Uterus (tissue), 4 donors: Measurements from ENCODE around the gene CD8B2. TPM values are rescaled to one million over a fixed set of nuclear protein-coding genes. Genes with fewer than 3 reads are reported as not detected.

Experiments
- DNase-seq, 2 donors: peaks; one replicate each; pipeline ENCODE4 v3.0.0-alpha.2; 2019 to 2020
- H3K27ac ChIP-seq, 2 donors: fragments of 200-600 bp; sonication (generic); 1 replicate in 1 of 2; 2 replicates in 1 of 2; pipeline ENCODE4 v1.5.1; 2016 to 2018
- H3K27me3 ChIP-seq, 2 donors: fragments of 200-600 bp; sonication (generic); one replicate each; pipeline ENCODE4 v1.5.1; 2018 to 2019; ENCODE audit warnings: control low read depth in 1 of 2
- H3K36me3 ChIP-seq, 2 donors: fragments of 200-600 bp; sonication (generic); one replicate each; pipeline ENCODE4 v1.5.1; 2019; ENCODE audit warnings: control low read depth in 1 of 2
- H3K4me1 ChIP-seq, 2 donors: fragments of 200-600 bp; sonication (generic); one replicate each; pipeline ENCODE4 v1.5.1; 2018 to 2019; ENCODE audit warnings: control low read depth in 1 of 2
- H3K4me3 ChIP-seq, 2 donors: fragments of 200-600 bp; sonication (generic); 1 replicate in 1 of 2; 2 replicates in 1 of 2; pipeline ENCODE4 v1.5.1; 2018 to 2019; ENCODE audit warnings: mild to moderate bottlenecking in 1 of 2
- H3K9me3 ChIP-seq, 2 donors: fragments of 200-600 bp; sonication (generic); one replicate each; pipeline ENCODE4 v1.5.1; 2019; ENCODE audit warnings: control low read depth in 1 of 2
- POLR2A ChIP-seq, 2 donors: fragments of 450-650 bp; IDR thresholded peaks; one replicate each; pipeline ENCODE4 v1.6.1; 2016; ENCODE audit warnings: antibody characterized with exemption in 2 of 2, mild to moderate bottlenecking in 1 of 2, moderate library complexity in 1 of 2
- intact Hi-C: fragments of 100-400 bp; cut with DNase I; formaldehyde crosslinking; loops from one replicate; pipeline ENCODE4 v1.15.1; 2023; ENCODE audit warnings: low total_unique reads
- total RNA-seq, 4 donors: library from RNA; depleted of rRNA in 3 of 4; stranded (reverse); fragments of >200 nt in 3 of 4; gene quantifications; one replicate each; pipeline versions ENCODE4 v1.1.0 to v1.2.4, GENCODE V29; 2014 to 2023
- TF ChIP-seq, protein P1 (sequence below), 4 experiments: fragments of 200-600 bp in 2 of 4; fragments of 450-650 bp in 2 of 4; sonication (generic) in 2 of 4; IDR thresholded peaks; one replicate each; pipeline ENCODE4 v1.5.1; 2016 to 2019; ENCODE audit warnings: antibody characterized with exemption in 4 of 4, mild to moderate bottlenecking in 2 of 4, moderate library complexity in 1 of 4
- donor health status: DM: yes; HTN: yes; CAD: no.

CD8B2 gene
- total RNA-seq, 4 donors from 2014 or later = 0.07 TPM; not detected in 3

DNA sequence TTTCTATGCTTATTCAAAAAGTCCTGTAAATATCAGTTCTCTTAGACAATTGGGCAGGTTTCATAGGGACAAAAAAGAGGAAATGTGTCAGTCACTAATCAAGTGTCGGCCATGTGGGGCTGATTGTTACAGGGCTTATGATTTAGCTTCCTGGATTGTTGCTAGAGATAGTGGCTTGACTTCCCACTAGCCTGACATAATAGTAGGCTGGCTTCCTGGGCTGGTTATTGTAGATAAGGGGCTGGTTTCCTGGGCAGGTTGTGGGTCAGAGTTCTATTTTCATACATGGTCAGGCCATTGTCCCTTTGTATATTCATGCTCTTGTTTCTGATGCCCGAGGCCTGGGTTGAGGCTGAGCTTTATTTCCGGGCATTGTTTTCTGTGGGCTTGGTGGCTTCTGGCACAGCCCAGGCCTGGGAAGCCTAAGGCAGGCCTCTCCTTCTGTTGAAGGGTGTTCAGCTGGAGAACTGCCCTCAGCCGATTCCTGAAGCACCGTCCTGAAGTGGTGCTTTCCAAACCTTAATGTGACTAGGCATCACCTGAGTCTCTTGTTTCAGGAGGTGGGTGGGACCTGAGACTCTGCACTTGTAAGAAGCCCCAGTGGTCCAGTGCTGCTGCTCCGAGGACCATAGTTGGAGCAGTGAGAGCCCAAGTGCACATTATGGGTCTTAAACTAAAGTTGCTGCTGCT, 37.0 kb downstream of the CD8B2 start:
- Histone ChIP-seq H3K4me3 (no peak overlapping the region), H3K27me3 (no peaks in the 10 kb centered on the region), H3K9me3 (no peaks in the 10 kb centered on the region), H3K36me3 (no peaks in the 10 kb centered on the region), H3K27ac (no peak overlapping the region), H3K4me1 (no peaks in the 10 kb centered on the region)
- TF ChIP-seq, protein P1, sequence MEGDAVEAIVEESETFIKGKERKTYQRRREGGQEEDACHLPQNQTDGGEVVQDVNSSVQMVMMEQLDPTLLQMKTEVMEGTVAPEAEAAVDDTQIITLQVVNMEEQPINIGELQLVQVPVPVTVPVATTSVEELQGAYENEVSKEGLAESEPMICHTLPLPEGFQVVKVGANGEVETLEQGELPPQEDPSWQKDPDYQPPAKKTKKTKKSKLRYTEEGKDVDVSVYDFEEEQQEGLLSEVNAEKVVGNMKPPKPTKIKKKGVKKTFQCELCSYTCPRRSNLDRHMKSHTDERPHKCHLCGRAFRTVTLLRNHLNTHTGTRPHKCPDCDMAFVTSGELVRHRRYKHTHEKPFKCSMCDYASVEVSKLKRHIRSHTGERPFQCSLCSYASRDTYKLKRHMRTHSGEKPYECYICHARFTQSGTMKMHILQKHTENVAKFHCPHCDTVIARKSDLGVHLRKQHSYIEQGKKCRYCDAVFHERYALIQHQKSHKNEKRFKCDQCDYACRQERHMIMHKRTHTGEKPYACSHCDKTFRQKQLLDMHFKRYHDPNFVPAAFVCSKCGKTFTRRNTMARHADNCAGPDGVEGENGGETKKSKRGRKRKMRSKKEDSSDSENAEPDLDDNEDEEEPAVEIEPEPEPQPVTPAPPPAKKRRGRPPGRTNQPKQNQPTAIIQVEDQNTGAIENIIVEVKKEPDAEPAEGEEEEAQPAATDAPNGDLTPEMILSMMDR (IDR thresholded peaks at IDR 0.05) = no peak
- TF ChIP-seq POLR2A (IDR thresholded peaks at IDR 0.05) = no peak
- no peak for DNase-seq
- intact Hi-C loops = no loop called here

DNA sequence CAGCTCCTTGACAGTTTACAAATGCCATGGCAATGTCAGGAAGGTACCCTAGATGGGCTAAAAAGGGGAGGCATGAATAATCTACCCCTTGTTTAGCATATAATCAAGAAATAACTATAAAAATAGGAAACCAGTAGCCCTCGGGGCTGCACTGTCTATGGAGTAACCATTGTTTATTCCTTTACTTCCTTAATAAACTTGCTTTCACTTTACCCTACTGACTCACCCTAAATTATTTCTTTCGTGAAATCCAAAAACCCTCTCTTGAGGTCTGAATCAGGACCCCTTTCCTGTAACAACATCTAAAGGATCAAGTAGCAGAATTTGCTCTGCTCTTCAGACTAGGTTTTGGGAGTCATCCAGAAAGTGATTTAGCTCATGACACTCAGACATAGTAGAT, 43.7 kb downstream of the CD8B2 start:
- Histone ChIP-seq H3K27me3 (no peaks in the 10 kb centered on the region), H3K9me3 (no peaks in the 10 kb centered on the region), H3K36me3 (no peaks in the 10 kb centered on the region), H3K4me3 (no peak overlapping the region), H3K27ac (no peak overlapping the region), H3K4me1 (no peaks in the 10 kb centered on the region)
- TF ChIP-seq, protein P1 (IDR thresholded peaks at IDR 0.05) = no peak
- no peak for TF ChIP-seq POLR2A (IDR thresholded peaks at IDR 0.05)
- intact Hi-C loops = no loop called here
- no peak for DNase-seq

DNA sequence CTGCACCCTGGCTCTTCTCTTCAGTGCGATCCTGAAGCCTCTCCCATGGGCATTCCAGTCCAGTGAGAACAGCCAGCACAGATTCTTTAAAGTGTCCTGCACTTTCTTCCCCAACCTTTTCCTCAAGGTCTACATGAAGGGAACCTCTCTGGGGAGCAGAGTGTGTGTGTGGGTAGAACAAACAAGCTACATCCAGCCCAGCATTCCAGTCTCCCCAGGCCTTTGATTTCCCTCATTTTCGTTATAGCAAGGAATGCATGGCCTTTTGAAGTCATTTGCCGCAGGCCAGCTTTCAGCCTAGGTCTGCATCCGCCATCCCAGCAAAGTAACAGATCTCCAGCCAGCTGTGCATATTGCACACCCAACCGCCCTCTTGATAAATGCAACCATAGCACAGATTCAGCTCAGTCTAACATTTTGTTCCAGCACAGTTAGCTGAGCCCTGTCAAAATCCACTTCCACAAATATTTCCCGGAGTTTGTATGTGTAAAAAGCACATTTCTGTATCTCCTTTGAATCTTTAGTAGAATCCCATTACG, 44.6 kb downstream of the CD8B2 start:
- Histone ChIP-seq H3K4me3 (no peak overlapping the region), H3K9me3 (no peaks in the 10 kb centered on the region), H3K4me1 (no peaks in the 10 kb centered on the region), H3K27me3 (no peaks in the 10 kb centered on the region), H3K27ac (no peak overlapping the region), H3K36me3 (no peaks in the 10 kb centered on the region)
- no peak for DNase-seq
- intact Hi-C loops = no loop called here
- no peak for TF ChIP-seq POLR2A (IDR thresholded peaks at IDR 0.05)
- TF ChIP-seq, protein P1 (IDR thresholded peaks at IDR 0.05) = no peak

DNA sequence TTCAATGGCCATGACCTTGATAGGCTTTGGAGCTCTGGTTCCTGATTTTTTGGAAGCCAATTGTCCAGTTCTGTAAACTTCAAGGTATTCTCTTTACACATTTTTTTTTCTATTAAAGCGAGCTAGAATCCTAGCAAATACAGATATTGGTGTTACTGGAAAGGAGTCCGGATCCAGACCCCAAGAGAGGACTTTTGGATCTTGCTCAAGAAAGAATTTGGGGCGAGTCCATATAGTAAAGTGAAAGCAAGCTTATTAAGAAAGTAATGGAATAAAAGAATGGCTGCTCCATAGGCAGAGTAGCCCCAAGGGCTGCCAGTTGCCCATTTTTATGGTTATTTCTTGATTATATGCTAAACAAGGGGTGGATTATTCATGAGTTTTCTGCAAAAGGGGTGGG, 45.1 kb downstream of the CD8B2 start:
- DNase-seq = no peak
- H3K27me3 ChIP-seq = no peaks in the 10 kb centered on the region
- H3K27ac ChIP-seq = no peak overlapping the region
- no peak overlapping the region for H3K4me3 ChIP-seq
- no peaks in the 10 kb centered on the region for H3K9me3 ChIP-seq
- H3K36me3 ChIP-seq = no peaks in the 10 kb centered on the region
- H3K4me1 ChIP-seq = no peaks in the 10 kb centered on the region
- TF ChIP-seq POLR2A (IDR thresholded peaks at IDR 0.05) = no peak
- TF ChIP-seq, protein P1 (IDR thresholded peaks at IDR 0.05) = no peak
- intact Hi-C loops = no loop called here

DNA sequence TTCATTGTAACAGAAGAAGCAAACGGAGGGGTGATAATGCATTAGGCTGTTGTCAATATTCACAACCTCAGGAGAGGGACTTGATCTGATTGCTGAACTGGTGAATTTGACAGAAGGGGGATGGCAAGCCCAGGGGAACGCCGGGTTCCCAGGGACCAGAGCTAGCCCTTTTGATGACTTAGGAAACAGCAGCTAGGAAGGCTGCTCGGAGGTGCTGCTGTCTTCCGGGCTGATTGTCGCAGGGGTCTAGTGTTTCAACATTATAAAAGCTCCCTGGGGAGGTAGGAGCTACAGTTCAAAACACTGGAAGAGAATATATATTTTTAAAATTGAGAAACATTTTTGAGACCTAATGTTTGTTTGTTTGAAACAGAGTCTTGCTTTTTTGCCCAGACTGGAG, 47.3 kb downstream of the CD8B2 start:
- Histone ChIP-seq H3K27ac (no peak overlapping the region), H3K4me3 (no peak overlapping the region), H3K36me3 (no peaks in the 10 kb centered on the region), H3K9me3 (no peaks in the 10 kb centered on the region), H3K27me3 (no peaks in the 10 kb centered on the region), H3K4me1 (no peaks in the 10 kb centered on the region)
- DNase-seq = no peak
- TF ChIP-seq, protein P1 (IDR thresholded peaks at IDR 0.05) = no peak
- no peak for TF ChIP-seq POLR2A (IDR thresholded peaks at IDR 0.05)
- intact Hi-C loops = no loop called here
